AG04450 (cell line): ENCODE results near the gene SLC12A4. TPM values are rescaled to one million over a fixed set of nuclear protein-coding genes. Genes with fewer than 3 reads are reported as not detected.

Experiments used
- CTCF ChIA-PET: fragments of 300-600, 350-600 bp; formaldehyde crosslinking; extraction: SDS; loops from one replicate; lab custom pipeline; 2022; ENCODE audit warnings: antibody characterized with exemption, inconsistent platforms; lab: Charles Lee
- POLR2A ChIA-PET: fragments of 350-600 bp; formaldehyde crosslinking; extraction: SDS; loops from one replicate; lab custom pipeline; 2021; ENCODE audit warnings: antibody characterized with exemption, inconsistent platforms; lab: Yijun Ruan, JAX
- DNase-seq: peaks from one replicate; pipeline ENCODE4 v3.0.0-alpha.2; 2011; ENCODE audit warnings: low read depth, low spot score
- H3K27ac ChIP-seq: one replicate; pipeline ENCODE4 v1.5.1; 2012; ENCODE audit warnings: low read depth, low read length, control low read depth
- H3K27me3 ChIP-seq: one replicate; pipeline ENCODE4 v1.6.0; 2012; ENCODE audit warnings: low read length; ENCODE audit not compliant: control insufficient read depth, insufficient read depth
- H3K4me3 ChIP-seq: 2 replicates; pipeline ENCODE4 v1.5.1; 2011; ENCODE audit warnings: mild to moderate bottlenecking, low read depth, low read length, control low read depth
- H3K9me3 ChIP-seq: 2 replicates; pipeline ENCODE4 v1.5.1; 2012; ENCODE audit warnings: low read length; ENCODE audit not compliant: control insufficient read depth, insufficient read depth
- CTCF ChIP-seq: IDR thresholded peaks from 2 replicates; pipeline ENCODE4 v1.5.1; 2011; ENCODE audit warnings: low read depth, low read length, control low read depth, inconsistent platforms
- polyA plus RNA-seq: library from polyadenylated mRNA; depleted of rRNA; stranded (reverse); fragments of >200 nt; gene quantifications from 2 replicates; pipeline ENCODE4 v1.2.3, GENCODE V29; 2011

Gene SLC12A4
- polyA plus RNA-seq, 1 experiment, result 48.1 TPM

- CTCF ChIA-PET, result interaction anchor here (0.7 to 3.6 kb wide), 5 partner anchors 47 to 259 kb away, joined by 3 to 23 read pairs (median 4); partner anchors contain the start of gene NRN1L
- Histone ChIP-seq H3K27ac (no peak overlapping the region), H3K27me3 (no peaks in the 10 kb centered on the region), H3K4me3 (no peak overlapping the region), H3K9me3 (peaks cover under 1% of the 10 kb centered on the region; the same call in 1 of the 2 replicates)
- POLR2A ChIA-PET, result interaction anchor here (0.6 to 1.1 kb wide), 2 partner anchors 10 to 46 kb away, joined by 3 read pairs; partner anchors contain the start of gene NRN1L
- no peak for DNase-seq
- no peak for TF ChIP-seq CTCF
These were observed 37.7 kb downstream of the SLC12A4 start for GRCh38 chr16:67930678-67931211.

- H3K9me3 ChIP-seq, result no peaks in the 10 kb centered on the region
- no peak overlapping the region for H3K4me3 ChIP-seq
- H3K27me3 ChIP-seq, result no peaks in the 10 kb centered on the region
- ChIA-PET CTCF (interaction anchor here (0.6 to 3.5 kb wide), 6 partner anchors 35 to 258 kb away, joined by 3 to 23 read pairs (median 3); partner anchors contain the start of gene PSKH1), POLR2A (no interaction called here)
- no peak for TF ChIP-seq CTCF
- no peak for DNase-seq
- no peak overlapping the region for H3K27ac ChIP-seq
These were observed 38.2 kb downstream of the SLC12A4 start for GRCh38 chr16:67930191-67930590.

GRCh38 chr16:67928561-67929364, 39.7 kb downstream of the SLC12A4 start:
- CTCF ChIA-PET, result interaction anchor here (0.7 to 3.5 kb wide), 5 partner anchors 45 to 113 kb away, joined by 3 to 23 read pairs (median 3); partner anchors contain the start of gene NRN1L
- POLR2A ChIA-PET, result no interaction called here
- no peak overlapping the region for H3K27ac ChIP-seq
- H3K9me3 ChIP-seq, result no peaks in the 10 kb centered on the region
- H3K27me3 ChIP-seq, result no peaks in the 10 kb centered on the region
- TF ChIP-seq CTCF, result peak; percentile 90
- no peak overlapping the region for H3K4me3 ChIP-seq
- no peak for DNase-seq

- TF ChIP-seq CTCF, result no peak
- no peaks in the 10 kb centered on the region for H3K27me3 ChIP-seq
- CTCF ChIA-PET, result interaction anchor here (0.8 to 3.5 kb wide), 4 partner anchors 45 to 112 kb away, joined by 3 to 23 read pairs (median 8); partner anchors contain the start of gene NRN1L
- no peak overlapping the region for H3K4me3 ChIP-seq
- H3K9me3 ChIP-seq, result no peaks in the 10 kb centered on the region
- POLR2A ChIA-PET, result no interaction called here
- DNase-seq, result no peak
- no peak overlapping the region for H3K27ac ChIP-seq
These were observed 40.3 kb downstream of the SLC12A4 start for GRCh38 chr16:67928147-67928546.
